Endothelial cell of umbilical vein (primary cell): ENCODE data around the gene ETF1. TPM values are rescaled to one million over a fixed set of nuclear protein-coding genes. Genes with fewer than 3 reads are reported as not detected.

Experiments
- BruUV-seq: library from RNA; stranded (reverse); fragments of 400-500 nt; replicated peaks from 2 replicates; lab custom pipeline; 2021; lab: Mats Ljungman, UMichigan
- CTCF ChIA-PET: fragments of 300-600, 350-600 bp; sonication (Branson Sonifier 250); formaldehyde crosslinking; loops from one replicate; lab custom pipeline; 2021; ENCODE audit warnings: antibody characterized with exemption, inconsistent platforms; lab: Charles Lee
- POLR2A ChIA-PET: fragments of 300-600, 350-600 bp; sonication (Branson Sonifier 250); formaldehyde crosslinking; loops from one replicate; lab custom pipeline; 2021; ENCODE audit warnings: antibody characterized with exemption, inconsistent platforms; lab: Charles Lee
- DNase-seq: peaks from one replicate; pipeline ENCODE4 v3.0.0-alpha.2; 2011; ENCODE audit warnings: low read depth, low spot score
- FAIRE-seq: peaks from 2 replicates; lab custom pipeline; 2011; peaks lifted over from hg19 to GRCh38; lab: Jason Lieb, UNC
- H2AFZ ChIP-seq: 2 replicates; pipeline ENCODE4 v1.6.0; 2012; ENCODE audit warnings: low read depth, low read length, control low read depth, inconsistent platforms
- H3K27ac ChIP-seq: 2 replicates; pipeline ENCODE4 v1.5.1; 2011; ENCODE audit warnings: low read depth, mild to moderate bottlenecking, control low read depth, low read length, moderate library complexity; ENCODE audit not compliant: insufficient read depth
- H3K27me3 ChIP-seq, 2 experiments: 2 replicates each; pipeline versions ENCODE4 v1.6.0 to v1.6.1; 2011; ENCODE audit warnings: low read length in 2 of 2, mixed read lengths in 1 of 2; ENCODE audit not compliant: control insufficient read depth in 2 of 2, insufficient read depth in 2 of 2
- H3K36me3 ChIP-seq, 2 experiments: 2 replicates in 1 of 2; 3 replicates in 1 of 2; pipeline ENCODE4 v1.5.1; 2011; ENCODE audit warnings: low read length in 2 of 2, mild to moderate bottlenecking in 1 of 2, moderate library complexity in 1 of 2; ENCODE audit not compliant: control insufficient read depth in 2 of 2, insufficient read depth in 2 of 2; ENCODE audit errors: extremely low read depth in 1 of 2
- H3K4me1 ChIP-seq: 3 replicates; pipeline ENCODE4 v1.5.1; 2011; ENCODE audit warnings: mild to moderate bottlenecking, low read length; ENCODE audit not compliant: control insufficient read depth, insufficient read depth; ENCODE audit errors: extremely low read depth
- H3K4me2 ChIP-seq: 2 replicates; pipeline ENCODE4 v1.6.1; 2011; ENCODE audit warnings: low read length, control low read depth, mixed read lengths; ENCODE audit not compliant: insufficient read depth
- H3K4me3 ChIP-seq, 3 experiments: fragments of 200-600 bp in 1 of 3; sonication (generic), shearing (Covaris generic) in 1 of 3; replicated peaks in 1 of 3; 2 replicates each; pipeline ENCODE4 v1.5.1; 2011 to 2016; ENCODE audit warnings: control low read depth in 3 of 3, low read length in 3 of 3, mild to moderate bottlenecking in 2 of 3, inconsistent platforms in 1 of 3, low read depth in 1 of 3, moderate library complexity in 1 of 3; ENCODE audit not compliant: insufficient read depth in 1 of 3
- H3K79me2 ChIP-seq: 2 replicates; pipeline ENCODE4 v1.6.0; 2012; ENCODE audit warnings: low read length, inconsistent platforms; ENCODE audit not compliant: control insufficient read depth, insufficient read depth
- H3K9ac ChIP-seq: replicated peaks from 2 replicates; pipeline ENCODE3; 2011; ENCODE audit warnings: low read length, control low read depth; ENCODE audit not compliant: insufficient read depth; ENCODE audit errors: extremely low read depth
- H3K9me1 ChIP-seq: replicated peaks from 3 replicates; pipeline ENCODE4 v1.6.0; 2011; ENCODE audit warnings: mild to moderate bottlenecking, low read length; ENCODE audit not compliant: control insufficient read depth, insufficient read depth; ENCODE audit errors: extremely low read depth
- H3K9me3 ChIP-seq: replicated peaks from 2 replicates; pipeline ENCODE4 v1.5.1; 2012; ENCODE audit warnings: low read length, inconsistent platforms; ENCODE audit not compliant: control insufficient read depth, insufficient read depth
- H4K20me1 ChIP-seq: replicated peaks from 2 replicates; pipeline ENCODE3; 2011; ENCODE audit warnings: mild to moderate bottlenecking, low read length; ENCODE audit not compliant: control insufficient read depth, insufficient read depth; ENCODE audit errors: extremely low read depth
- FOS ChIP-seq: IDR thresholded peaks from 2 replicates; pipeline ENCODE4 v1.6.1; 2011; ENCODE audit warnings: mild to moderate bottlenecking, low read length, moderate library complexity, borderline replicate concordance; ENCODE audit not compliant: insufficient read depth
- POLR2A ChIP-seq: IDR thresholded peaks from 2 replicates; pipeline ENCODE4 v1.6.1; 2012; ENCODE audit warnings: low read depth, mild to moderate bottlenecking, control low read depth, low read length
- POLR2AphosphoS5 ChIP-seq: IDR thresholded peaks from 2 replicates; pipeline ENCODE4 v1.6.1; 2012; ENCODE audit warnings: low read depth, mild to moderate bottlenecking, control low read depth, low read length, moderate library complexity; ENCODE audit not compliant: insufficient read depth
- dilution Hi-C: fragments of 300-500 bp; cut with MboI; formaldehyde crosslinking; loops from one replicate; pipeline ENCODE4 v1.15.0; 2019; ENCODE audit warnings: low sequenced_read_pairs; ENCODE audit not compliant: extremely low pct_ligation_motif_present
- intact Hi-C: fragments of 100-400 bp; cut with micrococcal nuclease; formaldehyde crosslinking; loops from one replicate; pipeline ENCODE4 v1.10.0; 2022
- polyA plus RNA-seq, 4 experiments: library from polyadenylated mRNA; depleted of rRNA in 3 of 4; stranded (reverse) in 3 of 4; unstranded in 1 of 4; fragments of >200 nt; gene quantifications; 2 replicates each; pipeline versions ENCODE4 v1.2.1 to v1.2.3, GENCODE V29; 2011 to 2012; ENCODE audit warnings: missing spikeins in 1 of 4
- total RNA-seq: library from RNA; stranded (reverse); gene quantifications from 2 replicates; pipeline ENCODE4 v1.2.3, GENCODE V29; 2021
- TF ChIP-seq, protein P1 (sequence below): IDR thresholded peaks from 2 replicates; pipeline ENCODE4 v1.6.1; 2011; ENCODE audit not compliant: insufficient read depth, insufficient read length

ETF1 gene
- total and polyA plus RNA-seq, 2 donors (not counting 3 experiments of a cell fraction or from before 2014, with no cell fraction given) = 32.9 to 114 TPM

DNA sequence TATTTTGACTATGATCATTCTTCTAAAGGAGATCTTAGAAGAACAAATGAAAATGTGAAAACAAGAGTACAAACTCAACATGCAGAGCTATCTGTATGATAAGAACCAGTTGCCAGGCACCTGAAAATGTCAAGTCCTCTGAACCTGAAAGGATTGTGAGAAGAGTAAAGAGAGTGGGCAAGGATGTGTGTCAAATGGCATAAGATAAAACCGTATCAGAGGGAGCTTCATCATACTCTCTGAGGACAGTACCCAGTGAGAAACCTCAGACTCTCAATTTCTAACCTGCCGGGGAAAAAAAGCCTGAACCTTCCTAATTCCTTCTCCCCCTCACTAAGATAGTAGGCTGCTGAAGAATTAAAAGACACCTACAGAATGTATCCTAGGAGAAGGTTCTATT lies 6.8 kb downstream of the ETF1 start:
- peaks cover 93% of the 10 kb centered on the region for H3K79me2 ChIP-seq
- dilution Hi-C loops = no loop called here
- H3K4me1 ChIP-seq = peaks cover 11% of the 10 kb centered on the region
- no peak overlapping the region for H3K4me2 ChIP-seq
- no peaks in the 10 kb centered on the region for H3K27me3 ChIP-seq
- H3K4me3 ChIP-seq = no peak overlapping the region
- intact Hi-C loops = no loop called here
- peaks cover 3 to 11% of the 10 kb centered on the region in 2 experiments for H3K36me3 ChIP-seq
- no TSS peak for BruUV-seq
- DNase-seq (no peak), FAIRE-seq (no peak)
- H4K20me1 ChIP-seq = peaks cover 8% of the 10 kb centered on the region
- CTCF ChIA-PET = interaction anchor here (0.6 to 1.2 kb wide), 4 partner anchors 10 to 67 kb away, joined by 3 to 4 read pairs (median 3); no protein-coding TSS in a partner anchor
- no peak overlapping the region for H2AFZ ChIP-seq
- no peak overlapping the region for H3K9ac ChIP-seq
- no peaks in the 10 kb centered on the region for H3K9me3 ChIP-seq
- TF ChIP-seq POLR2A (no peak), FOS (no peak), POLR2AphosphoS5 (no peak)
- TF ChIP-seq, protein P1, sequence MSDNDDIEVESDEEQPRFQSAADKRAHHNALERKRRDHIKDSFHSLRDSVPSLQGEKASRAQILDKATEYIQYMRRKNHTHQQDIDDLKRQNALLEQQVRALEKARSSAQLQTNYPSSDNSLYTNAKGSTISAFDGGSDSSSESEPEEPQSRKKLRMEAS = no peak
- no peak overlapping the region for H3K27ac ChIP-seq
- POLR2A ChIA-PET = no interaction called here
- no peaks in the 10 kb centered on the region for H3K9me1 ChIP-seq

DNA sequence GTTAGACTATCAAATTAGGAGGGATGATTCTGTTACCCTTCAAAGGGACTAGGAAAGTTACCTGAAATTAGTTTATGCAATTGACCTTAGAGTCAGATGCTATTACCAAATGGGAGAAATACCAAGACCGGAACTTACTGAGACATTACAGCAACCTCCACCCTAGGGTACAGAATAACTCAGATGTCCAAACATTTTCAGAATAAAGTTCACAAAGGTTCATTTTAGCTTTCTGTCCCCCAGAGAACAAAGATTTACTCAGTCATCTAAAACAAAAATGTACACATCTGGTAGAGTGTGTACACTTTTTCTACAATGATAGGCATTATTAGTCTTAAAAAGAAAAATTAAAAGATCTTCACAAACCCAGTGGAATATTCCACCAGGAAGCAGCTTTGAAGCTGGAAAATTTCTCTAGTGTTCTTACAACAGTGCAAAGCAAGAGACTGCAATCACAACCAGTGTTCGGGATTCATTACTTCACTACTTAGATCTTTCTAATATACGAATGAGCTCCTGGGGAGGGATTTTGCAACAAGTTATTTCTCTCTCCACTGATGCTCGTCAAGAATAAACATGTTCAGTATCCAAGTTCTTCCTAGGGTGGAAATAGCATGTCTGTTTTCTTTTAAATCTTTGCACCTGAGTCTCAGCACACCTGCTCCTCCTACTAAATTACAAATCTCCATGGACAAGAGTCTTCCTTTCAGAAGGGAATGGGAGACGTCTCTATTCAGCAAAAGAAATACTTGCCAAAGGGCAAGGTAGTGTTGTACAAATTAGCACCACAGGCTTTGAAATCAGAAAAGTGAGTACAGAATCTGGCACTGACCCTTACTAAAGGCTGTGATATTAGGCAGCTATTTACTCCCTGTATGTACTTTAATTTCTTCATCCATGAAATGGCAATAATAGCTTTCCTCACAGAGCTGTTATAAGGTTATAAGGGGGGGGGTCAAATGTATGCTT lies 8.8 kb downstream of the ETF1 start:
- H3K4me1 ChIP-seq = no peaks in the 10 kb centered on the region
- H3K4me2 ChIP-seq = no peak overlapping the region
- no peaks in the 10 kb centered on the region for H3K9me3 ChIP-seq
- H3K27ac ChIP-seq = no peak overlapping the region
- H3K4me3 ChIP-seq = no peak overlapping the region
- DNase-seq (no peak), FAIRE-seq (no peak)
- ChIA-PET CTCF (interaction anchor here (0.6 to 1.3 kb wide), 4 partner anchors 9 to 70 kb away, joined by 3 read pairs; partner anchors contain the start of gene ETF1), POLR2A (no interaction called here)
- no TSS peak for BruUV-seq
- H3K79me2 ChIP-seq = peaks cover 93% of the 10 kb centered on the region
- no peaks in the 10 kb centered on the region for H4K20me1 ChIP-seq
- H3K9me1 ChIP-seq = no peaks in the 10 kb centered on the region
- dilution Hi-C loops (no loop called here), intact Hi-C loops (no loop called here)
- TF ChIP-seq FOS = no peak
- no peak for TF ChIP-seq POLR2AphosphoS5
- H3K36me3 ChIP-seq = peaks cover 2 to 3% of the 10 kb centered on the region in 2 experiments
- no peak overlapping the region for H3K9ac ChIP-seq
- H2AFZ ChIP-seq = no peak overlapping the region
- no peaks in the 10 kb centered on the region for H3K27me3 ChIP-seq
